Neuron (in vitro differentiated cells): ENCODE results near the gene PIK3R1.

Source experiments
- H2AFZ ChIP-seq: one replicate; pipeline ENCODE4 v1.6.1; 2013; ENCODE audit warnings: low read depth, mild to moderate bottlenecking, inconsistent platforms, low read length, moderate library complexity
- H3K27me3 ChIP-seq: one replicate; pipeline ENCODE4 v1.6.1; 2013; ENCODE audit warnings: low read length; ENCODE audit not compliant: insufficient read depth
- H3K36me3 ChIP-seq: one replicate; pipeline ENCODE4 v1.6.1; 2013; ENCODE audit warnings: low read length; ENCODE audit not compliant: insufficient read depth
- H3K4me1 ChIP-seq: one replicate; pipeline ENCODE4 v1.6.1; 2013; ENCODE audit warnings: low read length; ENCODE audit not compliant: insufficient read depth
- H3K4me3 ChIP-seq: 2 replicates; pipeline ENCODE4 v1.5.1; 2013; ENCODE audit warnings: mild to moderate bottlenecking, low read length, moderate library complexity
- H3K9me3 ChIP-seq: one replicate; pipeline ENCODE4 v1.6.1; 2013; ENCODE audit warnings: low read length

The PIK3R1 gene

GRCh38 chr5:68265822-68266395, 50.4 kb downstream of the PIK3R1 start:
- no peak overlapping the region for H3K4me3 ChIP-seq
- no peaks in the 10 kb centered on the region for H3K27me3 ChIP-seq
- no peaks in the 10 kb centered on the region for H3K36me3 ChIP-seq
- H2AFZ ChIP-seq, result no peak overlapping the region
- H3K4me1 ChIP-seq, result no peaks in the 10 kb centered on the region
- peaks cover 4% of the 10 kb centered on the region for H3K9me3 ChIP-seq

GRCh38 chr5:68266457-68266856, 50.9 kb downstream of the PIK3R1 start:
- no peak overlapping the region for H3K4me3 ChIP-seq
- H3K9me3 ChIP-seq, result peaks cover 4% of the 10 kb centered on the region

GRCh38 chr5:68267066-68267465, 51.5 kb downstream of the PIK3R1 start:
- H3K4me3 ChIP-seq, result no peak overlapping the region
- H3K4me1 ChIP-seq, result no peaks in the 10 kb centered on the region
- H2AFZ ChIP-seq, result no peak overlapping the region
- H3K36me3 ChIP-seq, result no peaks in the 10 kb centered on the region
- H3K27me3 ChIP-seq, result no peaks in the 10 kb centered on the region
- H3K9me3 ChIP-seq, result peaks cover 4% of the 10 kb centered on the region

More at GRCh38 chr5:68266457-68266856, 50.9 kb downstream of the PIK3R1 start:
- H3K4me1 ChIP-seq, result no peaks in the 10 kb centered on the region
- H2AFZ ChIP-seq, result no peak overlapping the region
- no peaks in the 10 kb centered on the region for H3K36me3 ChIP-seq
- no peaks in the 10 kb centered on the region for H3K27me3 ChIP-seq

- Histone ChIP-seq H3K4me3 (no peak overlapping the region), H2AFZ (no peak overlapping the region), H3K9me3 (peaks cover 4% of the 10 kb centered on the region), H3K27me3 (no peaks in the 10 kb centered on the region), H3K4me1 (peaks cover 1% of the 10 kb centered on the region), H3K36me3 (no peaks in the 10 kb centered on the region)
These were observed 52.7 kb downstream of the PIK3R1 start for GRCh38 chr5:68268101-68268851.

GRCh38 chr5:68268852-68269130, 53.2 kb downstream of the PIK3R1 start:
- peaks cover 2% of the 10 kb centered on the region for H3K36me3 ChIP-seq
- H2AFZ ChIP-seq, result no peak overlapping the region
- peaks cover 4% of the 10 kb centered on the region for H3K9me3 ChIP-seq
- no peak overlapping the region for H3K4me3 ChIP-seq
- H3K4me1 ChIP-seq, result peaks cover 2% of the 10 kb centered on the region
- no peaks in the 10 kb centered on the region for H3K27me3 ChIP-seq

- Histone ChIP-seq H2AFZ (no peak overlapping the region), H3K36me3 (peaks cover 2% of the 10 kb centered on the region), H3K4me3 (no peak overlapping the region), H3K27me3 (no peaks in the 10 kb centered on the region), H3K9me3 (peaks cover 2% of the 10 kb centered on the region), H3K4me1 (peaks cover 2% of the 10 kb centered on the region)
These were observed 54.3 kb downstream of the PIK3R1 start for GRCh38 chr5:68269820-68270219.

GRCh38 chr5:68270399-68270975, 54.9 kb downstream of the PIK3R1 start:
- peaks cover 2% of the 10 kb centered on the region for H3K4me1 ChIP-seq
- no peak overlapping the region for H2AFZ ChIP-seq

GRCh38 chr5:68271124-68271523, 55.6 kb downstream of the PIK3R1 start:
- Histone ChIP-seq H3K4me1 (peaks cover 2% of the 10 kb centered on the region), H2AFZ (no peak overlapping the region), H3K36me3 (peaks cover 2% of the 10 kb centered on the region), H3K4me3 (no peak overlapping the region), H3K9me3 (no peaks in the 10 kb centered on the region), H3K27me3 (no peaks in the 10 kb centered on the region)

More at GRCh38 chr5:68270399-68270975, 54.9 kb downstream of the PIK3R1 start:
- Histone ChIP-seq H3K9me3 (no peaks in the 10 kb centered on the region), H3K27me3 (no peaks in the 10 kb centered on the region), H3K4me3 (no peak overlapping the region), H3K36me3 (peaks cover 2% of the 10 kb centered on the region)

- Histone ChIP-seq H3K27me3 (no peaks in the 10 kb centered on the region), H3K4me3 (no peak overlapping the region), H3K9me3 (no peaks in the 10 kb centered on the region), H3K4me1 (peaks cover 2% of the 10 kb centered on the region), H2AFZ (no peak overlapping the region), H3K36me3 (peaks cover 2% of the 10 kb centered on the region)
These were observed 56.7 kb downstream of the PIK3R1 start for GRCh38 chr5:68272289-68272688.

- Histone ChIP-seq H3K9me3 (no peaks in the 10 kb centered on the region), H3K4me1 (peaks cover 2% of the 10 kb centered on the region), H3K36me3 (peaks cover 2% of the 10 kb centered on the region), H3K4me3 (no peak overlapping the region), H2AFZ (no peak overlapping the region), H3K27me3 (no peaks in the 10 kb centered on the region)
These were observed 58.3 kb downstream of the PIK3R1 start for GRCh38 chr5:68273717-68274409.

- H3K27me3 ChIP-seq, result no peaks in the 10 kb centered on the region
- H3K4me3 ChIP-seq, result no peak overlapping the region
- H2AFZ ChIP-seq, result no peak overlapping the region
- H3K36me3 ChIP-seq, result peaks cover 9% of the 10 kb centered on the region
- no peaks in the 10 kb centered on the region for H3K9me3 ChIP-seq
- peaks cover 2% of the 10 kb centered on the region for H3K4me1 ChIP-seq
These were observed 59.5 kb downstream of the PIK3R1 start for GRCh38 chr5:68274847-68275651.

- Histone ChIP-seq H3K4me1 (peaks cover 2% of the 10 kb centered on the region), H2AFZ (no peak overlapping the region), H3K4me3 (no peak overlapping the region), H3K27me3 (no peaks in the 10 kb centered on the region), H3K36me3 (peaks cover 20% of the 10 kb centered on the region), H3K9me3 (no peaks in the 10 kb centered on the region)
These were observed 61.2 kb downstream of the PIK3R1 start for GRCh38 chr5:68276740-68277139.
